PC-9 (cell line): ENCODE results near the gene RIC3. TPM values are rescaled to one million over a fixed set of nuclear protein-coding genes. Genes with fewer than 3 reads are reported as not detected.

Experiments
- BruUV-seq: library from RNA; stranded (reverse); fragments of 400-500 nt; replicated peaks from 2 replicates; lab custom pipeline; 2021; lab: Mats Ljungman, UMichigan
- CTCF ChIA-PET: fragments of 300-600 bp; sonication (Branson Sonifier 250); formaldehyde crosslinking; loops from one replicate; lab custom pipeline; 2022; ENCODE audit warnings: antibody characterized with exemption; lab: Charles Lee
- POLR2A ChIA-PET: fragments of 300-600 bp; sonication (Branson Sonifier 250); formaldehyde crosslinking; loops from one replicate; lab custom pipeline; 2022; ENCODE audit warnings: antibody characterized with exemption; ENCODE audit not compliant: unreplicated experiment; lab: Charles Lee
- DNase-seq, 2 experiments: peaks; one replicate each; pipeline versions ENCODE4 v3.0.0 to v3.0.0-alpha.2; 2015 to 2022; ENCODE audit warnings: mixed read lengths in 1 of 2
- H2AFZ ChIP-seq: fragments of 200-600 bp; sonication (generic); 2 replicates; pipeline ENCODE4 v1.8.1; 2017; ENCODE audit warnings: antibody characterized with exemption
- H3F3A ChIP-seq: fragments of 200-600 bp; sonication (generic); 2 replicates; pipeline ENCODE4 v1.8.1; 2017; ENCODE audit warnings: antibody characterized with exemption, mild to moderate bottlenecking, low read depth; ENCODE audit not compliant: insufficient read depth
- H3K27ac ChIP-seq: fragments of 200-600 bp; sonication (generic); 2 replicates; pipeline ENCODE4 v1.6.1; 2016; ENCODE audit warnings: mixed run types
- H3K27me3 ChIP-seq: fragments of 200-600 bp; sonication (generic); 2 replicates; pipeline ENCODE4 v1.6.1; 2016; ENCODE audit warnings: low read depth, mixed run types; ENCODE audit not compliant: insufficient read depth
- H3K36me3 ChIP-seq: fragments of 200-600 bp; sonication (generic); 2 replicates; pipeline ENCODE4 v1.6.1; 2016; ENCODE audit warnings: low read depth, mixed run types
- H3K4me1 ChIP-seq: fragments of 200-600 bp; sonication (generic); replicated peaks from 2 replicates; pipeline ENCODE4 v1.6.1; 2016; ENCODE audit warnings: mixed run types; ENCODE audit not compliant: insufficient read depth
- H3K4me2 ChIP-seq: fragments of 200-600 bp; sonication (generic); 2 replicates; pipeline ENCODE4 v1.6.1; 2017; ENCODE audit warnings: mixed run types
- H3K4me3 ChIP-seq: fragments of 200-600 bp; sonication (generic); 2 replicates; pipeline ENCODE4 v1.6.1; 2016; ENCODE audit warnings: mixed run types
- H3K79me2 ChIP-seq: fragments of 200-600 bp; sonication (generic); 2 replicates; pipeline ENCODE4 v1.6.1; 2017; ENCODE audit warnings: low read depth, mixed run types
- H3K9me2 ChIP-seq: fragments of 200-600 bp; sonication (generic); 2 replicates; pipeline ENCODE4 v1.8.1; 2017; ENCODE audit warnings: mild to moderate bottlenecking; ENCODE audit not compliant: insufficient read depth
- H3K9me3 ChIP-seq: fragments of 200-600 bp; sonication (generic); 2 replicates; pipeline ENCODE4 v1.8.1; 2016; ENCODE audit warnings: low read depth; ENCODE audit not compliant: insufficient read depth
- H4K20me1 ChIP-seq: fragments of 200-600 bp; sonication (generic); 2 replicates; pipeline ENCODE4 v1.8.1; 2017; ENCODE audit not compliant: insufficient read depth
- CTCF ChIP-seq: fragments of 200-600 bp; sonication (generic); conservative IDR thresholded peaks from 2 replicates; pipeline ENCODE4 v1.6.1; 2017; ENCODE audit warnings: mixed run types, antibody characterized with exemption, mild to moderate bottlenecking, moderate library complexity
- EZH2 ChIP-seq: fragments of 200-600 bp; sonication (generic); IDR thresholded peaks from 2 replicates; pipeline ENCODE4 v1.8.0; 2017; ENCODE audit warnings: antibody characterized with exemption, low read depth
- intact Hi-C: fragments of 100-400 bp; cut with micrococcal nuclease; formaldehyde crosslinking; loops from one replicate; pipeline ENCODE4 v1.10.0; 2022; ENCODE audit not compliant: unreplicated experiment
- total RNA-seq: library from RNA; stranded (reverse); gene quantifications from 2 replicates; pipeline ENCODE4 v1.2.3, GENCODE V29; 2021

RIC3 gene
- total RNA-seq, 1 experiment from 2014 or later: not detected

GRCh38 chr11:8080674-8081590, 87.9 kb downstream of the RIC3 start, which contains the start of gene TUB:
Gene TUB (plus strand): TSS chr11:8081211. CDS start chr11:8081511, 300 bp downstream.
- TF ChIP-seq CTCF: no peak
- Histone ChIP-seq H3K4me3 (no peak within 1 kb of the TSS), H3K36me3 (no peaks in the 10 kb centered on the region), H3F3A (no peaks in the 10 kb centered on the region), H4K20me1 (no peaks in the 10 kb centered on the region), H3K27ac (no peak within 1 kb of the TSS), H3K4me2 (no peak within 1 kb of the TSS), H3K9me3 (no peaks in the 10 kb centered on the region), H2AFZ (no peak within 1 kb of the TSS), H3K79me2 (no peaks in the 10 kb centered on the region), H3K4me1 (no peaks in the 10 kb centered on the region), H3K9me2 (no peaks in the 10 kb centered on the region), H3K27me3 (0 out of 2 replicates have a peak, but pooled peaks cover 8% of the 10 kb centered on the region)
- ChIA-PET POLR2A (no interaction called here), CTCF (no interaction called here)
- no TSS peak for BruUV-seq
- intact Hi-C loops: no loop called here
- DNase-seq: no peak

- TF ChIP-seq EZH2 (no peak), CTCF (no peak)
- Histone ChIP-seq H4K20me1 (no peaks in the 10 kb centered on the region), H3K9me3 (no peaks in the 10 kb centered on the region), H3K27me3 (0 out of 2 replicates have a peak, but pooled peaks cover 7% of the 10 kb centered on the region), H3K4me2 (no peak overlapping the region), H3K27ac (no peak overlapping the region), H3K4me3 (no peak overlapping the region), H2AFZ (no peak overlapping the region), H3K79me2 (no peaks in the 10 kb centered on the region), H3K9me2 (no peaks in the 10 kb centered on the region), H3K4me1 (no peaks in the 10 kb centered on the region), H3F3A (no peaks in the 10 kb centered on the region), H3K36me3 (no peaks in the 10 kb centered on the region)
- ChIA-PET POLR2A (no interaction called here), CTCF (no interaction called here)
- no TSS peak for BruUV-seq
- DNase-seq: no peak
- intact Hi-C loops: no loop called here
Measured at GRCh38 chr11:8080069-8080670, 88.7 kb downstream of the RIC3 start.

- Histone ChIP-seq H3K9me2 (no peaks in the 10 kb centered on the region), H3K36me3 (no peaks in the 10 kb centered on the region), H3K27ac (no peak overlapping the region), H2AFZ (no peak overlapping the region), H3K4me2 (no peak overlapping the region), H3K4me1 (no peaks in the 10 kb centered on the region), H3K27me3 (no peaks in the 10 kb centered on the region), H3K4me3 (no peak overlapping the region), H3K9me3 (no peaks in the 10 kb centered on the region), H3F3A (no peaks in the 10 kb centered on the region), H4K20me1 (no peaks in the 10 kb centered on the region), H3K79me2 (no peaks in the 10 kb centered on the region)
- ChIA-PET CTCF (no interaction called here), POLR2A (no interaction called here)
- TF ChIP-seq EZH2 (no peak), CTCF (no peak)
- BruUV-seq: no TSS peak
- DNase-seq: no peak
- intact Hi-C loops: no loop called here
Measured at GRCh38 chr11:8079111-8079675, 89.6 kb downstream of the RIC3 start.
